ENCODE data around the gene IGSF11.

GRCh38 chr3:119069725-119070124, 35.1 kb upstream of the IGSF11 start:
- TF ChIP-seq CTCF (optimal IDR thresholded peaks at IDR 0.05 in 1 of 3, IDR thresholded peaks at IDR 0.05 in 1 of 3, conservative IDR thresholded peaks at IDR 0.05 in 1 of 3; ENCODE audit: extremely low read depth in 1 of 3, insufficient read depth in 2 of 3, low read length in 3 of 3) (no peak), EZH2 (IDR thresholded peaks at IDR 0.05; ENCODE audit: low read length) (no peak)
